ENCODE data around the gene TBC1D9. TPM values are rescaled to one million over a fixed set of nuclear protein-coding genes. Genes with fewer than 3 reads are reported as not detected.

Gene TBC1D9
- total RNA-seq, 1 donor from 2014 or later: 25.5 TPM

- no peaks in the 10 kb centered on the region for H3K27me3 ChIP-seq
- H3K4me3 ChIP-seq: no peak overlapping the region
- no peak for DNase-seq (ENCODE audit: low spot score in 2 of 2)
- intact Hi-C loops (cut with DNase I): no loop called here
- H3K9me3 ChIP-seq: no peaks in the 10 kb centered on the region
- no peak overlapping the region for H3K27ac ChIP-seq
- no peak for TF ChIP-seq CTCF (IDR thresholded peaks at IDR 0.05)
- no peaks in the 10 kb centered on the region for H3K4me1 ChIP-seq
- no peaks in the 10 kb centered on the region for H3K36me3 ChIP-seq
These were observed 36.5 kb downstream of the TBC1D9 start for GRCh38 chr4:140719686-140720085.

- no peak for DNase-seq (ENCODE audit: low spot score in 2 of 2)
- intact Hi-C loops (cut with DNase I): no loop called here
- H3K4me1 ChIP-seq: no peaks in the 10 kb centered on the region
These were observed 37.2 kb downstream of the TBC1D9 start for GRCh38 chr4:140719022-140719421.

GRCh38 chr4:140718241-140718952, 37.8 kb downstream of the TBC1D9 start:
- no peak for TF ChIP-seq CTCF (IDR thresholded peaks at IDR 0.05)

More at GRCh38 chr4:140719022-140719421, 37.2 kb downstream of the TBC1D9 start:
- no peak overlapping the region for H3K4me3 ChIP-seq
- no peak for TF ChIP-seq CTCF (IDR thresholded peaks at IDR 0.05)
- H3K27ac ChIP-seq: peak overlapping the region in 1 of 2 donors; percentile 23
- no peaks in the 10 kb centered on the region for H3K27me3 ChIP-seq
- H3K36me3 ChIP-seq: no peaks in the 10 kb centered on the region
- no peaks in the 10 kb centered on the region for H3K9me3 ChIP-seq

GRCh38 chr4:140717313-140717712, 38.9 kb downstream of the TBC1D9 start:
- Histone ChIP-seq H3K27me3 (no peaks in the 10 kb centered on the region), H3K36me3 (no peaks in the 10 kb centered on the region), H3K27ac (no peak overlapping the region), H3K4me1 (no peaks in the 10 kb centered on the region), H3K9me3 (no peaks in the 10 kb centered on the region), H3K4me3 (no peak overlapping the region)
- no peak for DNase-seq (ENCODE audit: low spot score in 2 of 2)
- intact Hi-C loops (cut with DNase I): no loop called here
- TF ChIP-seq CTCF (IDR thresholded peaks at IDR 0.05): no peak

More at GRCh38 chr4:140718241-140718952, 37.8 kb downstream of the TBC1D9 start:
- intact Hi-C loops (cut with DNase I): no loop called here
- peak overlapping the region in 1 of 2 donors; percentile 23 for H3K27ac ChIP-seq
- H3K4me1 ChIP-seq: no peaks in the 10 kb centered on the region
- H3K4me3 ChIP-seq: no peak overlapping the region
- no peaks in the 10 kb centered on the region for H3K27me3 ChIP-seq
- H3K36me3 ChIP-seq: no peaks in the 10 kb centered on the region
- DNase-seq (ENCODE audit: low spot score in 2 of 2): no peak
- no peaks in the 10 kb centered on the region for H3K9me3 ChIP-seq

- no peak for TF ChIP-seq CTCF (IDR thresholded peaks at IDR 0.05)
- H3K4me3 ChIP-seq: no peak overlapping the region
These were observed 41.1 kb downstream of the TBC1D9 start for GRCh38 chr4:140715119-140715518.

More at GRCh38 chr4:140715119-140715518, 41.1 kb downstream of the TBC1D9 start:
- H3K36me3 ChIP-seq: no peaks in the 10 kb centered on the region
- no peak for DNase-seq (ENCODE audit: low spot score in 2 of 2)
- H3K27ac ChIP-seq: no peak overlapping the region
- H3K27me3 ChIP-seq: no peaks in the 10 kb centered on the region
- no peaks in the 10 kb centered on the region for H3K9me3 ChIP-seq
- intact Hi-C loops (cut with DNase I): no loop called here
- H3K4me1 ChIP-seq: no peaks in the 10 kb centered on the region
